Activated CD4-positive, alpha-beta T cell treated with anti-CD3 and anti-CD28 coated beads for 1 hour (primary cell): ENCODE measurements around the gene CFAP99.

Experiments used
- DNase-seq: peaks from one replicate; pipeline ENCODE4 v3.0.0-alpha.2; 2020

Gene CFAP99

DNA sequence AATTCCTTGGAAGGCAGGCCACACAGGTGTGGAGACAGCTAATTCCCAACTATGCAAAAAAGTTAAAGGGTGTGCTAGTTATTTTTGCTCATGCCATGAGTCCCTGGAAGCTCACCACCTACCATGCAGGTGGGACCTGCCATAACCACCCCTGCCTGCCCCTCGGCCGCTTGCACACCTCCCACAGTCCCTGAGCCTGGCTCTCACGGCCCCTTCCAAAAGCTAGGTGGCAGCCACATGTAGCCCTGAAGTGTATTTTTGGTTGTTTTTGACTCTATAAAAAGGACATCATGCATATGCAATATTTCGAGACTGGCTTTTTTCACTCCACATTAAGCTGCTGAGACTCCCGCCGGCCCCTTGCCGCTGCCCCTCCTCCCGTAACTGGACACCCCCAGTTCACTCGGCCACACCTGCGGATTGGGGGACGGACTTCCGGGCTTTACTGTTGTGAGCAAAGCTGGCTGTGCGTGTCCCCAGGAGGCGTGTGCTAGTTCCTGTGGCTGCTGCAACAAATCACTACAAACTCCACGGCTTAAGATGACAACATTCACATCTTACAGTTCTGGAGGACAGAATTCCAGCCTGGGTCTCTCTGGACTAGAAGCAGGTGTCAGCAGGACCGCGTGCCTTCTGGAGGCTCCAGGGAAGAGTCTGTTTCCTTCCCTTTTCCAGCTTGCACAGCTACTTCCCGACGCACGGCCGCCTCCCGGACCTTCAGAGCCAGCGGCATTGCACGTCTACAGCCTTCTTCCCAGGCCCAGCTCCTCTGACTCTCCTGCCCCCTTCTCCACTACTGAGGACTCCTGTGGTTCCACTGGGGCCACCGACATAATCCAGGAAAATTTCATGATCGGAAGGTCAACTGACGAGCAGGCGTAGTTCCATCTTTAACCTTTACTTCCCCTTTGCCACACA is 25.1 kb upstream of the CFAP99 start:
- no peak for DNase-seq

DNA sequence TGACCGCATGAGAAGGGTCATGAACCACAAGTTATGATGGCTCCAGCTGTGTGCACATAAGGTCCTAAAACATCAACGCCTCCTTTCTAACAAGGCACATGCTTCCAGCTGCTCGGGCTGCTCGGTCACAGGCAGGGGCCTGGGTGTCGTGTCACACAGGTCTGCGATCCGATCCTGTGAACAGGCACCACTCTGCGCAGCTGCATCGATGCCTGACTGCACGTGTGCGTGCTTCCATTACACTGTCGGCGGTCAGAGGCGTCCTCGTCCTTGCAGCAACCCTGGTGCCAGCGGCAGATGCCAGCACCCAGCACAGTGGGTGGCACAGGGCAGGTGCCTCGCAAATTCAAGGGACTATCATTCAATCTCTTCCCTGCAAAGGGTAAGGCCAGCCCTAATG is 24.2 kb upstream of the CFAP99 start:
- DNase-seq = no peak

DNA sequence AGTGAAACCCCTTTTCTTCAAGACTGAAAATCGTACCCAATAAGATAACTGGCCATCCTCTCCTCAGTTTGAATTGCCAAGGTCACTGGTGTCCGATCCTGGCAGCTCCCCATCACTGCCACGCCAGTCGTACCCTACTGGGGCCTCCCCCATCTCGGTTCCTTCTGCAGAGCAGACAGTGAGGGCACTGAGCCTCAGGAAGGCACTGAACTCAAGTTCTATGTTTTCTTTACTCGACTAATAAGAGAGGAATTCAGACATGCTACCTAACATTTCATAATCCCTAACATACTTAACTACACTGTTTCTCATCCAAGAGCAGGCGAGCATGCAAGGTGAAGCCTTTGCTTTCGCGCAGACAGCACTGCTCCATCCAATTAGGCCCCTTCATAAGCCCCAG is 23.7 kb upstream of the CFAP99 start:
- DNase-seq = no peak

GRCh38 chr4:2395584-2395983 is 23.2 kb upstream of the CFAP99 start:
- no peak for DNase-seq

GRCh38 chr4:2396781-2397368 is 21.9 kb upstream of the CFAP99 start:
- DNase-seq = no peak

- no peak for DNase-seq
These were observed 21.0 kb upstream of the CFAP99 start for GRCh38 chr4:2397596-2398379.

- DNase-seq = no peak
These were observed 19.5 kb upstream of the CFAP99 start for GRCh38 chr4:2399216-2399615.

GRCh38 chr4:2399631-2400190 is 19.0 kb upstream of the CFAP99 start:
- DNase-seq = no peak

DNA sequence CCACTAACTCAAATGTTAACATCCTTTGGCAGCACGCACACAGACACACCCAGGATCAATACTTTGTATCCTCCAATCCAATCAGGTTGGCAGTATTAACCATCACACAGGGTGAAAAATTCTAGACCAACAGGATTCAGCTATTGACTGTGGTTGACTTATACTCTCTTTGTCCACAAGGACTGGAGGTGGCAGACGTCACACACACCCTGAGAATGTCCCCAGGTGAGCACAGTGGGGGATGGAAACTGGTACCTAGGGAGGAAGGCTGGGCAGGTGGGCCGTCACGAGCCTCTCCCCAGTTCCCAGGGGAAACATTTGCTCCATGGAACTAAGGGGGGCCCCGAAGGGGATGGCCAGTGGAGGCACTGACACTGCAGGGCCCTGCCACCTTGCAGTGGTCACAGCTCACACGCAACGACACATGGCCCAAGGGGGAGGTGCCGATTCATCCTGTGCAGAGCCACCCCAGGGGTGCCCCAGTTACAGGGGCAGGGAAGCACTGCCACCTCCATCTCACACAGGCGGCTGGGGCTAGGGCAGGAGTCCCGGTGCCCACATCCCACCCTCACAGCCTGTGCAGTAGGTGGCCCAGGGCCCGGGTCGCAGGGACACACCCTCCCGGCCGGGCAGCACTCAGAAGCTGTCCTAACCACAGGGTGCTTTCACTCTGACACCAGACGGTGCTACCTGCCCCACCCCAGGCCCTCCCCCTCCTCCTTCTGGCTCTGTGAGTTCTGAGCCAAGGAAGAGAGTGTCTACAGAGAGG is 17.7 kb upstream of the CFAP99 start:
- DNase-seq = no peak

- DNase-seq = no peak
These were observed 17.2 kb upstream of the CFAP99 start for GRCh38 chr4:2401610-2401983.

DNA sequence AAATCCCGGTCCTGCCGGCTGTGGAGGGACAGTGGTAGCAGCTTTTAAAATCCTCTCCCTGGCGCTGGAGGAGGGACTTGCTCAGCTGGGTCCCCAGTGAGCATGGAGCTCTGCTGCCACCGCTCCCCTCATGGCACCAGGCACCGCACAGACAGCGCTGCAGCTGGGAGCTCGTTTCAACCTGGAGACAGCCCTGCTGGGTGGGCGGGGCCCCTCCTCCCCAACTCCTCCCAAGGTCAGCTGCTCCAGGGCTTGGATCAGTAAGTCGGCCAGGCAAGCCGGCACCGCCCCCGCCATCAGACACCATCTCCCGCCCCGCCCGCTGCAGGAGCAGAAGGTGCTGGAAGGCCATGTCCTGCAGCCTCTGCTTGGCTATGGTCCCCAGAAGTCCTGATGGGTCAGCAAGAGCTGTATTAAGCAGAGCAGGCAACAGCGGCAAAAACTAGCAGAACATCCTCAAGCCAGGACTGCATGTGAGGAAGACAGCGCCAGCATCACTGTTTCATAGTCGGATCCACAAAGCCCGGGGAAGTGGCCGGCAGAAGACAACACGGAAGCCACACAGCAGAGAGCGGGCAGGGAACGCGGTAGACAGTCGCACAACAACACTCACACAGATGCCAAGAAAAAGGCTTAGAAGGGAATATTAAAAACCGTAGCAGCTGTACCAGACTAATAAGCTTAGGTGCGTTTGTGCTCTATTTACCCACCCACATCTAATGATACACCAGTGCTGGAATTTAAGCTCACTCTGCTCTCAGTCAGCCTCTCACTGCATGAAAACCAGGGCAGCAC is 16.5 kb upstream of the CFAP99 start:
- DNase-seq = no peak

- no peak for DNase-seq
These were observed 15.8 kb upstream of the CFAP99 start for GRCh38 chr4:2402941-2403340.

DNA sequence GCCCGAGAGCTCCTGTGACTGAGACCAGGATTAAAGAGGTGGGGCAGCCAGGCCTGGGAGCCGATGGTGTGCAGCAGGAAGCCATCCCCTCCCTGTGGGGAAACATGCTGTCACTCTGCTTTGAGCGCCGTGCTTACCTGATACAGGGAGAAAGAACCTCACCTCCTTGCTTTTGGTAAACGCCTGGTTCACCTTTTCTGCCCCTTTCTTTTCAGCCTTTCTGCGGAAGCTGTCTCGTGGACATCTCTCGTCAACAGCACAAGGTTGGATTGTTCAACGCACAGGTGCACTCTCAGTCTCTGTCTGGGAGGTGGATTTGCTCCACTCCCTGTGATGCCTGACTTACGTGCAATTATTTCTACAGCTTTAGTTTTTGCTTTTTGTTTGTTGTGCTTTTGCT is 12.3 kb upstream of the CFAP99 start:
- no peak for DNase-seq

DNA sequence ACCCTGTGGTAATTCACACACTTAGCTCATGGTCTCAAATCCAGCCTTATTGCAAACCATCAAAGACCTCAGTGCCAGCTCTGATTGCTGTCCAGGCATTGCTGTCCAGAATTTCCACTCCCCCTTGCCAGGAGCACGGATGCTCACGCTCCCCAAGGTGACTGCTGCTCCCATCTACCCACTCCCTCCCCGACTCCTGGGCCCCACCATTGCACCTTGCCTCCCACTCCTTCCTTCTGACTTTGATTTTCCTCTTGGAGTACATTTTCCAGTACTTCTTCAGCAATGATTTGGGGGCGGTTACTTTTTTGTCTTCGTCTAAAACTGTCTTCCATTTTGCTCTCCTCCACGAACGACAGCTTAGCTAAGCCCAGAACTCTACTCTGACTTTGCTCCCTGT is 11.8 kb upstream of the CFAP99 start:
- DNase-seq = no peak

DNA sequence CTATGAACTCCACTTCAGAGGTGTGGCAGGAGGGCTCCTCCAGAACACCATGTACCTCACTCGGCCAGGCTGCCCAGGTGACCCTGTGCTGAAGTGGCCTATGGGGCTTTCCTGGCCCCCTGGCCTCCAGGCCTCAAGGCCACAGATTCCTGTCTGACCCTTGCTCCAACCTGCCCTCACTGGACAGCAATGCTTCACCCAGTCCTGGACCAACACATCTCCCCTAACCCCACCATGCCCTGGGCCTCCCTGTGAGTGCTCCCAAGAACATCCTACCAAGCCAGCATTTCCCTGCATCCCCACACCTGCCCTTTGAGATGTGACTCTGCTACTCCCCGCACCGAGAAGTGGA is 10.8 kb upstream of the CFAP99 start:
- DNase-seq = no peak

DNA sequence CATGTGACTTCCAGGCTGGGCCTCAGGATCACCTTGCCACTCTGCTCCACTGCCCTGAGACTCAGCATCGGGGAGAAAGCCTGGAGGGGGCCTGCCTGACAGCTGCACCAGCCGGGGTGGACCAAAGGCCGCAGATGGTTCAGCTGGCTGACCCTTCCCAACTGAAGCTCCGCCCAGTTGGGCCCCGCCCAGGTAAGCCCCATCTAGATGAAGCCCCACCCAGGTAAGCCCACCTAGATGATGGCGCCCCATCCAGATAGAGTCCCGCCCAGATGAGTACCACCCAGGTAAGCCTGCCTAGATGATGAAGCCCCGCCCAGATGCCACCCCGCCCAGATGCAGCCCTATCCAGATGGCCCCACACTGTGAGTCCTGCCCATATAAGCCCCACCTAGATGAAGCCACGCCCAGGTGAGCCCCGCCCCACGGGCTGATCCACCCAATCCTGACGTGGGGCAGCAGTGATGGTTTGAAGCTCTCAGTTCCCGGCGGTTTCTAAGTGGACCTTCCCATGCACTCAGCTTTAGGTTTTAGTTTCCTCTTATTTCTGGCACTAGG is 10.3 kb upstream of the CFAP99 start:
- DNase-seq = no peak

DNA sequence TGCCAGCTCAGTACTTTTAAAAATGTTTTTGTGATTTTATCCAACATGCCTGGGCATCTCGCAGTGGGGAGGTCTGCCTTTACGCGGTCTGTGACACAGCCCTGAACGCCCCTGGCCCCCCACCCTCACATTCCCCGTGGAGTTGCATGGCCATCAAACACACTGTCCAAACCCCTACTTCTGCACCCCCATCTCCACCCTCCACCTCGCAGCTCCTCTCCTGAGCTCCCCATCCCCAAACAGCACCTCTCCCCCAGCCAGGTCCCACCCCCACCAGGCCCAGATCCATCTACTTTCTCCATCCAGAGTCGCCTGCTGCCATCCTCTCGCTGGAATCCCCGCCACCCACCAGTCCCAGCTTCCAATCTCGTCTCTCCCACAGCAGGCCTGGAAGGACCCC is 9.8 kb upstream of the CFAP99 start:
- DNase-seq = no peak

DNA sequence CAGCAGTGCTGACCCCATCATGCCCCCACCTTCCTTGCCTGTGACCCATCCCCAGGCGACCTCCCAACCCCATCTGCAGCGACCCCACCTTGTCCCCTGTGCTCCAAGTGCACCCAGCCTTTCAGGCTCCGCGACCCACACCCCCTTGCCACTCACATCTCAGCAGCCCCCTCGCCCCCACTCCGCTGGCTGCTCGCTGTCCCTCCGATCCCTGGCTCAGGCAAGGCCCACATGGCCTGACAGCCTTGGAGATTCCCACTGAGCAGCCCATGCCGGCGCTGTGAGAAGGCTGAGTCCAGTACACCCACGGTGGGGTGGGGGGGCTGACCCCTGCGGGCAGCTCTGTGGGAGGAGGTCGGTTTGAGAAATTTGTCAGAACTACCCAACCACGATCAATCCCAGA is 9.4 kb upstream of the CFAP99 start:
- DNase-seq = no peak

GRCh38 chr4:2411786-2412510 is 6.8 kb upstream of the CFAP99 start:
- DNase-seq = no peak

DNA sequence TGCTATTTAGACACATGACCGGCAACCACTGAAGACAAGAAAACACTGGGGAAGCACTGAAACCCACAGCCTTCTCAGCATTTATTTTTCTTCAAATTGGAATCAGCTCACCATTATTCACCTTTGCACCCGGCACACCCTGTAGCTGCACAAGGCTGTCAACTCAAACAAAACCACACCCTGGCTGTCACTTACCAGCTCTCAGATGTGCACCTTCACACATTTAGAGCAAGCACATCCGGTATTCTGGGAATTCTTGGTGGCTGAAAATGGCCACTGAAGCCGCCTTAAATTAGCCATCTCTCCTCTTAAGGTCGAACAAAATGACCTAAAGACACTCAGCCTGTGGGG is 6.2 kb upstream of the CFAP99 start:
- no peak for DNase-seq
